CD14-positive monocyte (primary cell): ENCODE measurements around the gene INS. TPM values are rescaled to one million over a fixed set of nuclear protein-coding genes. Genes with fewer than 3 reads are reported as not detected.

Source experiments
- DNase-seq, 3 donors: peaks; one replicate each; pipeline ENCODE4 v3.0.0-alpha.2; 2011 to 2022
- H2AFZ ChIP-seq: 2 replicates; pipeline ENCODE4 v1.6.0; 2012; ENCODE audit warnings: mild to moderate bottlenecking, low read depth, low read length, inconsistent platforms; ENCODE audit not compliant: insufficient read depth, poor library complexity, severe bottlenecking
- H3K27ac ChIP-seq, 2 donors: 1 replicate in 1 of 2; 2 replicates in 1 of 2; pipeline ENCODE4 v1.5.1; 2012 to 2013; ENCODE audit warnings: low read length in 2 of 2, control low read depth in 1 of 2, inconsistent platforms in 1 of 2, low read depth in 1 of 2, mild to moderate bottlenecking in 1 of 2
- H3K27me3 ChIP-seq, 2 donors: one replicate each; pipeline versions ENCODE4 v1.6.0 to v1.6.1; 2011 to 2013; ENCODE audit warnings: low read length in 2 of 2; ENCODE audit not compliant: control insufficient read depth in 2 of 2, insufficient read depth in 2 of 2
- H3K36me3 ChIP-seq, 2 donors: replicated peaks in 1 of 2; 1 replicate in 1 of 2; 2 replicates in 1 of 2; pipeline versions ENCODE4 v1.5.1 to v1.6.1; 2012 to 2013; ENCODE audit warnings: low read length in 2 of 2, control low read depth in 1 of 2, inconsistent platforms in 1 of 2, mild to moderate bottlenecking in 1 of 2; ENCODE audit not compliant: insufficient read depth in 2 of 2, control insufficient read depth in 1 of 2
- H3K4me1 ChIP-seq, 2 donors: 1 replicate in 1 of 2; 2 replicates in 1 of 2; pipeline versions ENCODE4 v1.5.1 to v1.6.1; 2012 to 2013; ENCODE audit warnings: low read length in 2 of 2, control low read depth in 1 of 2, inconsistent platforms in 1 of 2, mild to moderate bottlenecking in 1 of 2, moderate library complexity in 1 of 2; ENCODE audit not compliant: insufficient read depth in 2 of 2, control insufficient read depth in 1 of 2
- H3K4me2 ChIP-seq: replicated peaks from 2 replicates; pipeline ENCODE3; 2012; ENCODE audit warnings: low read length, moderate library complexity, mild to moderate bottlenecking; ENCODE audit not compliant: poor library complexity, severe bottlenecking; ENCODE audit errors: extremely low read depth
- H3K4me3 ChIP-seq, 3 experiments: fragments of 200-600 bp in 1 of 3; sonication (generic) in 1 of 3; replicated peaks in 1 of 3; 1 replicate in 2 of 3; 2 replicates in 1 of 3; pipeline ENCODE4 v1.5.1; 2011 to 2013; ENCODE audit warnings: low read length in 3 of 3, mild to moderate bottlenecking in 3 of 3, control low read depth in 2 of 3, low read depth in 2 of 3, inconsistent platforms in 1 of 3, moderate library complexity in 1 of 3
- H3K79me2 ChIP-seq: 2 replicates; pipeline ENCODE4 v1.6.0; 2012; ENCODE audit warnings: mild to moderate bottlenecking, control low read depth, inconsistent platforms, low read length, moderate library complexity; ENCODE audit not compliant: insufficient read depth
- H3K9ac ChIP-seq: 2 replicates; pipeline ENCODE4 v1.6.0; 2017; ENCODE audit warnings: low read length, mild to moderate bottlenecking; ENCODE audit not compliant: insufficient read depth, poor library complexity, severe bottlenecking
- H3K9me3 ChIP-seq, 2 donors: replicated peaks in 1 of 2; 1 replicate in 1 of 2; 2 replicates in 1 of 2; pipeline versions ENCODE4 v1.5.1 to v1.6.1; 2012 to 2013; ENCODE audit warnings: low read length in 2 of 2, control low read depth in 1 of 2; ENCODE audit not compliant: control insufficient read depth in 1 of 2, insufficient read depth in 1 of 2
- H4K20me1 ChIP-seq: 2 replicates; pipeline ENCODE4 v1.6.0; 2012; ENCODE audit warnings: mild to moderate bottlenecking, low read length, control low read depth, moderate library complexity; ENCODE audit not compliant: insufficient read depth
- H3K27ac Mint-ChIP-seq, 7 donors: one replicate each; pipeline ENCODE4 v1.8.0; 2020; ENCODE audit warnings: mild to moderate bottlenecking in 7 of 7, mixed read lengths in 7 of 7, moderate library complexity in 6 of 7, inconsistent platforms in 2 of 7
- H3K27me3 Mint-ChIP-seq, 3 donors: one replicate each; pipeline ENCODE4 v1.8.0; 2021 to 2022; ENCODE audit warnings: low read depth in 3 of 3, mild to moderate bottlenecking in 3 of 3, mixed read lengths in 3 of 3, moderate library complexity in 3 of 3, inconsistent platforms in 1 of 3
- H3K36me3 Mint-ChIP-seq, 2 donors: one replicate each; pipeline ENCODE4 v1.8.0; 2020; ENCODE audit warnings: mixed read lengths in 2 of 2, inconsistent platforms in 1 of 2, mild to moderate bottlenecking in 1 of 2
- H3K4me1 Mint-ChIP-seq: one replicate; pipeline ENCODE4 v1.8.0; 2020; ENCODE audit warnings: mild to moderate bottlenecking, mixed read lengths
- H3K4me3 Mint-ChIP-seq, 2 donors: one replicate each; pipeline ENCODE4 v1.8.0; 2020; ENCODE audit warnings: mild to moderate bottlenecking in 2 of 2, mixed read lengths in 2 of 2, moderate library complexity in 1 of 2
- H3K9me3 Mint-ChIP-seq, 7 donors: one replicate each; pipeline ENCODE4 v1.8.0; 2020 to 2022; ENCODE audit warnings: mixed read lengths in 7 of 7, mild to moderate bottlenecking in 6 of 7, moderate library complexity in 6 of 7, inconsistent platforms in 2 of 7
- CTCF ChIP-seq: fragments of 200-600 bp; IDR thresholded peaks from one replicate; pipeline ENCODE4 v1.8.0; 2022; ENCODE audit warnings: antibody characterized with exemption, mild to moderate bottlenecking
- WGBS: methylation state at CpG from one replicate; pipeline ENCODE4 v1.1.5; 2013; ENCODE audit warnings: missing lambda C conversion rate; ENCODE audit not compliant: insufficient coverage; 5-methylcytosine and 5-hydroxymethylcytosine counted together
- intact Hi-C, 2 donors: fragments of 100-400 bp; cut with micrococcal nuclease; formaldehyde crosslinking; loops; one replicate each; pipeline versions ENCODE4 v1.15.0 to v1.15.1; 2023
- polyA plus RNA-seq, 3 donors: library from polyadenylated mRNA; depleted of rRNA in 1 of 3; unstranded in 2 of 3; stranded (reverse) in 1 of 3; fragments of 300-500 nt in 2 of 3; fragments of >200 nt in 1 of 3; fragmentation: Illumina TruSeq in 2 of 3; gene quantifications; 1 replicate in 2 of 3; 2 replicates in 1 of 3; pipeline ENCODE4 v1.2.3, GENCODE V29; 2012 to 2021

INS gene
- polyA plus RNA-seq, 3 donors, result not detected

DNA sequence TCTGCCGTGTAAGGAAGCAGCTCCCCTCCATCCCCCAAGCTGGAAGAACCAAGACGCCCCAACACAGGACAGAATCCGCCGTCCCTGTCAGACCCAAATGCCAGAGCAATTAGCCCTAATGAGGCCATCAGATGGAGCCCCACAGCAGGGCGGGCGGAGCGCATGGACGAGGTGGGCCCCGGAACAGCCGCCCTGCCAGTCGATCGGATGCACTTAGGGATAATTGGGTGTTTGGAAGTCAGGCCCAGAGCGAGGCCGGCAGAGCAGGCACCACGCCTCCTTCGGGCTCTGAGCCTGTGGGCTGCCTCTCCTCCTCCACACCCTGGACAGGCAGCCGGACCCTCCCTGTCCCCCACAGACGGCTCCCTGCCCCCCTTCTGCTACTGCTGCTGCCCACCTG, 16.1 kb upstream of the INS start:
- H3K9ac ChIP-seq, result no peak overlapping the region
- 92% methylated on average over 12 of the region's 18 CpGs for WGBS
- H2AFZ ChIP-seq, result no peak overlapping the region
- H3K36me3 ChIP-seq, result no peaks in the 10 kb centered on the region
- Mint-ChIP-seq H3K4me3 (no peak overlapping the region), H3K36me3 (no peaks in the 10 kb centered on the region), H3K27ac (no peak overlapping the region), H3K27me3 (peaks cover under 1 to 6% (median 3%) of the 10 kb centered on the region in 3 donors), H3K9me3 (peaks cover 0 to 3% (median 0%) of the 10 kb centered on the region in 7 donors), H3K4me1 (no peaks in the 10 kb centered on the region)
- TF ChIP-seq CTCF, result no peak
- no peaks in the 10 kb centered on the region for H4K20me1 ChIP-seq
- no peak overlapping the region for H3K4me3 ChIP-seq
- no peak overlapping the region for H3K4me2 ChIP-seq
- no peaks in the 10 kb centered on the region for H3K9me3 ChIP-seq
- intact Hi-C loops, result no loop called here
- H3K27ac ChIP-seq, result no peak overlapping the region
- H3K4me1 ChIP-seq, result no peaks in the 10 kb centered on the region
- DNase-seq, result no peak
- H3K79me2 ChIP-seq, result no peaks in the 10 kb centered on the region
- H3K27me3 ChIP-seq, result no peaks in the 10 kb centered on the region

GRCh38 chr11:2176389-2176900, 15.4 kb upstream of the INS start:
- H3K36me3 ChIP-seq, result no peaks in the 10 kb centered on the region
- intact Hi-C loops, result no loop called here
- no peak overlapping the region for H3K4me3 ChIP-seq
- H3K9me3 ChIP-seq, result no peaks in the 10 kb centered on the region
- TF ChIP-seq CTCF, result no peak
- 93% methylated on average over 11 of the region's 14 CpGs for WGBS
- H3K27me3 ChIP-seq, result no peaks in the 10 kb centered on the region
- H3K9ac ChIP-seq, result no peak overlapping the region
- H3K4me3 Mint-ChIP-seq, result no peak overlapping the region
- no peak overlapping the region for H3K27ac Mint-ChIP-seq
- H3K36me3 Mint-ChIP-seq, result no peaks in the 10 kb centered on the region
- H3K4me2 ChIP-seq, result no peak overlapping the region
- H3K27me3 Mint-ChIP-seq, result peaks cover 3 to 6% (median 5%) of the 10 kb centered on the region in 3 donors
- H2AFZ ChIP-seq, result no peak overlapping the region
- H3K4me1 ChIP-seq, result no peaks in the 10 kb centered on the region
- no peak overlapping the region for H3K27ac ChIP-seq
- H4K20me1 ChIP-seq, result no peaks in the 10 kb centered on the region
- DNase-seq, result no peak
- peaks cover 0 to 3% (median 0%) of the 10 kb centered on the region in 7 donors for H3K9me3 Mint-ChIP-seq
- no peaks in the 10 kb centered on the region for H3K4me1 Mint-ChIP-seq
- H3K79me2 ChIP-seq, result no peaks in the 10 kb centered on the region
